Body of pancreas (tissue), 4 donors: Measurements from ENCODE around the gene GJC2. TPM values are rescaled to one million over a fixed set of nuclear protein-coding genes. Genes with fewer than 3 reads are reported as not detected.

Experiments
- ATAC-seq: fragments of 150-250 bp; one replicate; pipeline ENCODE4 v1.9.1; 2016
- DNase-seq, 4 donors: peaks; one replicate each; pipeline ENCODE4 v3.0.0-alpha.2; 2019
- H3K27ac ChIP-seq, 4 donors: fragments of 200-600 bp; sonication (generic); 1 replicate in 3 of 4; 2 replicates in 1 of 4; pipeline versions ENCODE4 v1.5.1 to v1.6.1; 2016 to 2019; ENCODE audit warnings: mild to moderate bottlenecking in 1 of 4, mixed read lengths in 1 of 4, moderate library complexity in 1 of 4
- H3K27me3 ChIP-seq, 2 donors: fragments of 200-600 bp; sonication (generic); one replicate each; pipeline ENCODE4 v1.6.0; 2016; ENCODE audit warnings: mild to moderate bottlenecking in 1 of 2
- H3K36me3 ChIP-seq, 2 donors: fragments of 200-600 bp; sonication (generic); replicated peaks in 1 of 2; 2 replicates each; pipeline ENCODE4 v1.5.1; 2016; ENCODE audit warnings: low read depth in 2 of 2; ENCODE audit not compliant: insufficient read depth in 1 of 2
- H3K4me1 ChIP-seq: fragments of 200-600 bp; sonication (generic); one replicate; pipeline ENCODE4 v1.6.0; 2016
- H3K4me3 ChIP-seq, 2 donors: fragments of 200-600 bp; sonication (generic); 1 replicate in 1 of 2; 2 replicates in 1 of 2; pipeline ENCODE4 v1.5.1; 2016 to 2019
- H3K9me3 ChIP-seq, 3 donors: fragments of 200-600 bp; sonication (generic); 1 replicate in 2 of 3; 2 replicates in 1 of 3; pipeline ENCODE4 v1.5.1; 2016
- POLR2A ChIP-seq, 3 donors: fragments of 450-650 bp; IDR thresholded peaks; one replicate each; pipeline ENCODE4 v1.6.1; 2016; ENCODE audit warnings: antibody characterized with exemption in 3 of 3, mild to moderate bottlenecking in 2 of 3
- WGBS, 2 donors: methylation state at CpG; one replicate each; pipeline ENCODE4 v1.1.5; 2017; 5-methylcytosine and 5-hydroxymethylcytosine counted together
- intact Hi-C: fragments of 100-400 bp; cut with DNase I; formaldehyde crosslinking; loops from one replicate; pipeline ENCODE4 v1.15.1; 2023
- total RNA-seq, 2 donors: library from RNA; depleted of rRNA; stranded (reverse); fragments of >200 nt; gene quantifications; one replicate each; pipeline ENCODE4 v1.1.0, GENCODE V29; 2016
- TF ChIP-seq, protein P1 (sequence below), 7 experiments: fragments of 450-650 bp in 4 of 7; fragments of 200-600 bp in 3 of 7; sonication (generic) in 3 of 7; IDR thresholded peaks; one replicate each; pipeline ENCODE4 v1.5.1; 2016 to 2019; ENCODE audit warnings: antibody characterized with exemption in 7 of 7

Gene GJC2
- total RNA-seq, 2 donors from 2014 or later: 0.33 to 1.6 TPM

DNA sequence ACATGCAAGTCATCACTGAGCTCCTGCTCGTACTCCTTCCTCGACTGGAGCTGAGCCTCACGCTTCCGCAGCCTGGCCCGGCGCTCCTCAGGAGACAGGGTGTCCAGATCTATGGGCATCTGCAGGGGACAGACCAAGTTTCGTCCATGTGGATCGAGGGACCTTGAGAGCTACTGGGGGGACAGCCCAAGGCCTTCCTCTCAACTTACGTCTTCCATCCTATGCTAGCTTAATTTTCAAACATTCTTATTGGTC lies 43.0 kb upstream of the GJC2 start:
- no peaks in the 10 kb centered on the region for H3K9me3 ChIP-seq
- peaks cover 50% of the 10 kb centered on the region for H3K4me1 ChIP-seq
- no peak overlapping the region for H3K27ac ChIP-seq
- DNase-seq (no peak), ATAC-seq (no peak)
- WGBS, 2 donors: 88 to 91% methylated on average over 9 of the region's 9 CpGs
- H3K4me3 ChIP-seq: no peak overlapping the region
- H3K27me3 ChIP-seq: no peaks in the 10 kb centered on the region
- TF ChIP-seq POLR2A (IDR thresholded peaks at IDR 0.05): no peak
- TF ChIP-seq, protein P1, sequence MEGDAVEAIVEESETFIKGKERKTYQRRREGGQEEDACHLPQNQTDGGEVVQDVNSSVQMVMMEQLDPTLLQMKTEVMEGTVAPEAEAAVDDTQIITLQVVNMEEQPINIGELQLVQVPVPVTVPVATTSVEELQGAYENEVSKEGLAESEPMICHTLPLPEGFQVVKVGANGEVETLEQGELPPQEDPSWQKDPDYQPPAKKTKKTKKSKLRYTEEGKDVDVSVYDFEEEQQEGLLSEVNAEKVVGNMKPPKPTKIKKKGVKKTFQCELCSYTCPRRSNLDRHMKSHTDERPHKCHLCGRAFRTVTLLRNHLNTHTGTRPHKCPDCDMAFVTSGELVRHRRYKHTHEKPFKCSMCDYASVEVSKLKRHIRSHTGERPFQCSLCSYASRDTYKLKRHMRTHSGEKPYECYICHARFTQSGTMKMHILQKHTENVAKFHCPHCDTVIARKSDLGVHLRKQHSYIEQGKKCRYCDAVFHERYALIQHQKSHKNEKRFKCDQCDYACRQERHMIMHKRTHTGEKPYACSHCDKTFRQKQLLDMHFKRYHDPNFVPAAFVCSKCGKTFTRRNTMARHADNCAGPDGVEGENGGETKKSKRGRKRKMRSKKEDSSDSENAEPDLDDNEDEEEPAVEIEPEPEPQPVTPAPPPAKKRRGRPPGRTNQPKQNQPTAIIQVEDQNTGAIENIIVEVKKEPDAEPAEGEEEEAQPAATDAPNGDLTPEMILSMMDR (IDR thresholded peaks at IDR 0.05): no peak
- peaks cover 0 to 4% of the 10 kb centered on the region in 2 donors for H3K36me3 ChIP-seq
- intact Hi-C loops: no loop called here

DNA sequence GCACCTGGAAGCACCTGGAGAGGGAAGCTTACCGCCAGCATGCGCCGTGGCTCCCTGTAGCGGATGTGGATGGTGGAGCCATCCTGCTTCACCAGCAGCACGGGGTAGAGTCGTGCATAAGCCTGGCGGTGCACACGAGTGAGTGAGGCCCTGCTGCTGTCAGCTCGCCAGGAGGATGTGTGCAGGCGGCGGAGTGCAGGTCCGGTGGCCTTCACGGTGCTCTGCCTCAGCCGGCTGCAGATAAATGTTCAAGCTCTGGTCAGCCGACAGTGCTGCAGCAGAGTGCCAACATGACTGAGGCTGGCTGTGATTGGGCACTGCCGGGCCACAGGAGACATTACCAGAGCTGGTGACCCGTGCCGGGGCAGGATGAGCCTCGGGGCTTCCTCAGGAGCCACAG lies 42.1 kb upstream of the GJC2 start:
- no peak for ATAC-seq
- intact Hi-C loops: no loop called here
- Histone ChIP-seq H3K9me3 (no peaks in the 10 kb centered on the region), H3K36me3 (peaks cover 0 to 4% of the 10 kb centered on the region in 2 donors), H3K27me3 (no peaks in the 10 kb centered on the region), H3K4me3 (no peak overlapping the region), H3K27ac (no peak overlapping the region), H3K4me1 (peaks cover 43% of the 10 kb centered on the region)
- peak in 1 of 4 donors; percentile 17 for DNase-seq
- WGBS, 2 donors: 73 to 80% methylated on average over 2 to 16 of the region's 19 CpGs
- no peak for TF ChIP-seq POLR2A (IDR thresholded peaks at IDR 0.05)
- TF ChIP-seq, protein P1 (IDR thresholded peaks at IDR 0.05): no peak

DNA sequence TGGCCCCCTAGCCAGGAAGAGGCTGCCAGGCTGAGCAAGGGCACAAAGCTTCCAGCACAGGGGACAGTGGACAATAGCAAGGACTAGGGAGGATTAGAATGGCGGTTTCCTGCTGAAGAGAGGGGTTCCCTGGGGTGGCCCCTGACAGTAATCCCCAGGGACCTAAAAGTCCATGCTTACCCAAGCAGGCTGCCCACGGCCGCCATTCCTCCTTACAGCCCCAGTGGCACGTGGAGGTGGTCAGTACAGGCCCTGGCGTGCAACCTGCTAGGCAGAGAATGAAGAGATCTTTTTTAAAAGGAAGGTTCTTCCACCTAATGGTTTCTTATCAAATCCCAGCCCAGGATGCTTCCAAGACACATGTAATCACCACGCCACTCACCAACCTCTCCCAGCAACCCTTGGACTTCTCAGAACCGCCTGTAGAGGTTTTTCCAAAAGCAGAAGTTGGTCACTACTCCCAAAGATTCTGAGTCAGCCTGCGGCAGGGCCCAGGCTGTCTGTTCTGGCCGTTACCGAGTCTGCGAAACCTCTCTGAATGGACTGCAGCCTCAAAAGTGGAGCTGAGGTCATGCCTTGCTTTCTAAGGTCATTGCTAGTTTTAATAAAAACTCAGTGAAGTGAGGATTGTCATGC lies 41.6 kb upstream of the GJC2 start:
- peaks cover 43% of the 10 kb centered on the region for H3K4me1 ChIP-seq
- DNase-seq (no peak), ATAC-seq (no peak)
- intact Hi-C loops: no loop called here
- WGBS, 2 donors: 52 to 68% methylated on average over 11 of the region's 11 CpGs
- peak overlapping the region in 1 of 2 donors; percentile 77 for H3K4me3 ChIP-seq
- H3K36me3 ChIP-seq: peaks cover 0 to 4% of the 10 kb centered on the region in 2 donors
- H3K27me3 ChIP-seq: no peaks in the 10 kb centered on the region
- H3K27ac ChIP-seq: peak overlapping the region in 3 of 4 donors; percentile 84 to 93 (median 93)
- H3K9me3 ChIP-seq: no peaks in the 10 kb centered on the region
- TF ChIP-seq POLR2A (IDR thresholded peaks at IDR 0.05): no peak
- TF ChIP-seq, protein P1 (IDR thresholded peaks at IDR 0.05): no peak

DNA sequence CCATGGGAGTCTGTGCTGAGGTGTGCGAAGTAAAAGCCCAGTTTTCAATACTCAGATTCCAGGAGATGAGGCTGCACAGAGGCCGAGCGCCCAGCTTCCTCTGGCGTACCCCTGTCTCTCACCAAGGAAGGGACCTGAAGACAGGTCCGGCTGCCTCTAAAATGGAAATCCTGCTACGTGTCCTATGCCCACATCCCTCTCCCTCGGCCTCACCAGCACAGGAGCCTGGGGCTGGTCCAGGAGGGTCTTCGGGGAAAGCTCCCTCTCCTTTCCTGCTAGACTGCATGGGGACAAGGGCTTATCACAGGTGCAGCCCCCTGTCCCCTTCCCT lies 41.0 kb upstream of the GJC2 start:
- Histone ChIP-seq H3K27me3 (no peaks in the 10 kb centered on the region), H3K36me3 (peaks cover 0 to 4% of the 10 kb centered on the region in 2 donors), H3K27ac (peak overlapping the region; percentile 39 to 93 (median 88)), H3K4me3 (peak overlapping the region; percentile 77 to 97), H3K9me3 (no peaks in the 10 kb centered on the region), H3K4me1 (peaks cover 40% of the 10 kb centered on the region)
- WGBS, 2 donors: 3 to 4% methylated on average over 8 of the region's 8 CpGs
- intact Hi-C loops: no loop called here
- TF ChIP-seq POLR2A (IDR thresholded peaks at IDR 0.05): no peak
- TF ChIP-seq, protein P1 (IDR thresholded peaks at IDR 0.05): no peak
- DNase-seq (no peak), ATAC-seq (no peak)
